Neutrophil (primary cell): Measurements from ENCODE around the gene AKAP1.
"Not testable (repeated sequence)": the region's sequence is repeated elsewhere in the genome, so short reads cannot be mapped to it uniquely, and the experiment has no call there.

Experiments used
- H3K27ac ChIP-seq: fragments of 200-600 bp; sonication (generic); 2 replicates; pipeline ENCODE4 v1.5.1; 2016; ENCODE audit warnings: mild to moderate bottlenecking, moderate library complexity
- H3K27me3 ChIP-seq: fragments of 200-600 bp; sonication (generic); 2 replicates; pipeline ENCODE4 v1.6.0; 2016; ENCODE audit warnings: mild to moderate bottlenecking
- H3K36me3 ChIP-seq: fragments of 200-600 bp; sonication (generic); 2 replicates; pipeline ENCODE4 v1.5.1; 2017
- H3K4me1 ChIP-seq, 2 experiments: fragments of 200-600 bp in 1 of 2; sonication (generic) in 1 of 2; 1 replicate in 1 of 2; 2 replicates in 1 of 2; pipeline versions ENCODE4 v1.5.1 to v1.6.1; 2013 to 2016; ENCODE audit warnings: low read depth in 1 of 2, low read length in 1 of 2, mild to moderate bottlenecking in 1 of 2, moderate library complexity in 1 of 2; ENCODE audit not compliant: control insufficient read depth in 1 of 2, insufficient read depth in 1 of 2
- H3K4me3 ChIP-seq, 2 experiments: fragments of 200-600 bp in 1 of 2; sonication (generic) in 1 of 2; 1 replicate in 1 of 2; 2 replicates in 1 of 2; pipeline ENCODE4 v1.5.1; 2013 to 2016; ENCODE audit warnings: low read depth in 1 of 2, low read length in 1 of 2, mild to moderate bottlenecking in 1 of 2, moderate library complexity in 1 of 2
- H3K9me3 ChIP-seq: fragments of 200-600 bp; sonication (generic); 2 replicates; pipeline ENCODE4 v1.5.1; 2016
- TF ChIP-seq, protein P1 (sequence below): fragments of 200-600 bp; sonication (generic); IDR thresholded peaks from 2 replicates; pipeline ENCODE4 v1.5.1; 2016; ENCODE audit warnings: antibody characterized with exemption

The AKAP1 gene

DNA sequence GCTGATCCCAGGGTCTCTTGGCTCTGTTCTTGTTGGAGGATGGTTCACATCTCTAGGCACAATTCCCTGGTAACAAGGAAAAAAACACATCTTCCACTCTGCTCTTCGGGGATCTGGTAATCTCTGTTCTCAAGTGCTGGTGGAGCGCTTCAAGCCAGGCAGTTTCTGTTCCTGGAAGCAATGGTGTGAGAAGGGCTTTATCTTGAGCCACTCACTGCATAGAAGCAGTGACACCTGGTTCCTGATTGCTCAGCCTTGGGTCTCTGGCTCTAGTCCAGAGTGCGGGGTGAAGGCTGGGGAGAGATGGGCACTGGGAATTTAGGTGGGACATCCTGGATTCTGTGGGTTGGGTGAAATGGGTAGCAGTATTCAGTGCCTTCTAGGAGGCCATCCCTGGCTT lies 14.1 kb downstream of the AKAP1 start:
- TF ChIP-seq, protein P1, sequence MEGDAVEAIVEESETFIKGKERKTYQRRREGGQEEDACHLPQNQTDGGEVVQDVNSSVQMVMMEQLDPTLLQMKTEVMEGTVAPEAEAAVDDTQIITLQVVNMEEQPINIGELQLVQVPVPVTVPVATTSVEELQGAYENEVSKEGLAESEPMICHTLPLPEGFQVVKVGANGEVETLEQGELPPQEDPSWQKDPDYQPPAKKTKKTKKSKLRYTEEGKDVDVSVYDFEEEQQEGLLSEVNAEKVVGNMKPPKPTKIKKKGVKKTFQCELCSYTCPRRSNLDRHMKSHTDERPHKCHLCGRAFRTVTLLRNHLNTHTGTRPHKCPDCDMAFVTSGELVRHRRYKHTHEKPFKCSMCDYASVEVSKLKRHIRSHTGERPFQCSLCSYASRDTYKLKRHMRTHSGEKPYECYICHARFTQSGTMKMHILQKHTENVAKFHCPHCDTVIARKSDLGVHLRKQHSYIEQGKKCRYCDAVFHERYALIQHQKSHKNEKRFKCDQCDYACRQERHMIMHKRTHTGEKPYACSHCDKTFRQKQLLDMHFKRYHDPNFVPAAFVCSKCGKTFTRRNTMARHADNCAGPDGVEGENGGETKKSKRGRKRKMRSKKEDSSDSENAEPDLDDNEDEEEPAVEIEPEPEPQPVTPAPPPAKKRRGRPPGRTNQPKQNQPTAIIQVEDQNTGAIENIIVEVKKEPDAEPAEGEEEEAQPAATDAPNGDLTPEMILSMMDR: no peak
- Histone ChIP-seq H3K4me3 (no peak overlapping the region), H3K27me3 (no peaks in the 10 kb centered on the region), H3K27ac (no peak overlapping the region), H3K36me3 (no peaks in the 10 kb centered on the region), H3K4me1 (no peaks in the 10 kb centered on the region), H3K9me3 (no peaks in the 10 kb centered on the region)

- Histone ChIP-seq H3K36me3 (peaks cover 3% of the 10 kb centered on the region), H3K9me3 (no peaks in the 10 kb centered on the region), H3K27ac (no peak overlapping the region), H3K4me3 (no peak overlapping the region), H3K27me3 (no peaks in the 10 kb centered on the region), H3K4me1 (no peaks in the 10 kb centered on the region)
- TF ChIP-seq, protein P1: no peak
Observed at GRCh38 chr17:57102122-57102521, 17.1 kb downstream of the AKAP1 start.

DNA sequence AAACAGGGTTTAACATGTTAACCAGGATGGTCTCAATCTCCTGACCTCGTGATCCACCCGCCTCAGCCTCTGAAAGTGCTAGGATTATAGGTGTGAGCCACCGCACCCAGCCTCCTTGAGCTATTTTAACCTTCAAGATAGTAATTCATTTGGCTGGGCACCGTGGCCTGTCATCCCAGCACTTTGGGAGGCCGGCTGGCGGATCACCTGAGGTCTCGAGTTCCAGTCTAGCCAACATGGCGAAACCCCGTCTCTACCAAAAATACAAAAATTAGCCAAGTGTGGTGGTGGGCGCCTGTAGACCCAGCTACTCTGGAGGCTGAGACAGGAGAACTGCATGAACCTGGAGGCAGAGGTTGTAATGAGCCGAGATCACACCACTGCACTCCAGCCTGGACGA lies 17.6 kb downstream of the AKAP1 start:
- H3K9me3 ChIP-seq, H3K36me3 ChIP-seq, H3K27me3 ChIP-seq, H3K4me1 ChIP-seq, H3K27ac ChIP-seq, H3K4me3 ChIP-seq: not testable (repeated sequence)

GRCh38 chr17:57104461-57105175 lies 19.6 kb downstream of the AKAP1 start:
- TF ChIP-seq, protein P1: no peak
- Histone ChIP-seq H3K4me1 (no peaks in the 10 kb centered on the region), H3K4me3 (no peak overlapping the region), H3K9me3 (no peaks in the 10 kb centered on the region), H3K27ac (no peak overlapping the region), H3K36me3 (peaks cover 3% of the 10 kb centered on the region), H3K27me3 (no peaks in the 10 kb centered on the region)

GRCh38 chr17:57105591-57105990 lies 20.5 kb downstream of the AKAP1 start:
- Histone ChIP-seq H3K4me1 (no peaks in the 10 kb centered on the region), H3K36me3 (peaks cover 3% of the 10 kb centered on the region)
- TF ChIP-seq, protein P1: no peak

GRCh38 chr17:57106107-57106835 lies 21.2 kb downstream of the AKAP1 start:
- TF ChIP-seq, protein P1: no peak
- H3K4me3 ChIP-seq: no peak overlapping the region
- H3K4me1 ChIP-seq: no peaks in the 10 kb centered on the region
- H3K27me3 ChIP-seq: no peaks in the 10 kb centered on the region
- no peak overlapping the region for H3K27ac ChIP-seq
- no peaks in the 10 kb centered on the region for H3K9me3 ChIP-seq
- peaks cover 3% of the 10 kb centered on the region for H3K36me3 ChIP-seq

More at GRCh38 chr17:57105591-57105990, 20.5 kb downstream of the AKAP1 start:
- Histone ChIP-seq H3K4me3 (no peak overlapping the region), H3K27me3 (no peaks in the 10 kb centered on the region), H3K27ac (no peak overlapping the region), H3K9me3 (no peaks in the 10 kb centered on the region)
